ENCODE results near the gene ANO1.

- TF ChIP-seq POLR2A (IDR thresholded peaks at IDR 0.05) (no peak), CTCF (IDR thresholded peaks at IDR 0.05) (no peak)
These were observed 64.2 kb downstream of the ANO1 start for GRCh38 chr11:70142221-70142875.

Measured in prostate gland (tissue), 2 donors.